ENCODE results near the gene ANAPC4. TPM values are rescaled to one million over a fixed set of nuclear protein-coding genes. Genes with fewer than 3 reads are reported as not detected.
"Not testable (repeated sequence)": the region's sequence is repeated elsewhere in the genome, so short reads cannot be mapped to it uniquely, and the experiment has no call there.

ANAPC4 gene
- 10 to 100 TPM; 41.7 to 46.4 TPM for total RNA-seq
- polyA plus RNA-seq (2013, experiment 1 of 2), result 30.3 TPM
- 26.5 TPM for polyA plus RNA-seq (2013, experiment 2 of 2)
- long read RNA-seq, experiment 1, partial matches to known transcripts, result 4 of 12 reads
- long read RNA-seq, experiment 1, other reads (novel, unspliced or antisense), result 7 of 12 reads
- long read RNA-seq, experiment 2, transcript ANAPC4-210 (29 exons, 2,599 nt), result minor isoform, 6 of 95 reads
- long read RNA-seq, experiment 2, transcript ANAPC4-201 (29 exons, 2,685 nt), result major isoform, 43 of 95 reads
- long read RNA-seq, experiment 2, partial matches to known transcripts, result 9 of 95 reads
- long read RNA-seq, experiment 2, other reads (novel, unspliced or antisense), result 37 of 95 reads
- long read RNA-seq, experiment 3, transcript ANAPC4-210 (29 exons, 2,599 nt), result minor isoform, 21 of 194 reads
- long read RNA-seq, experiment 3, transcript ANAPC4-201 (29 exons, 2,685 nt), result major isoform, 92 of 194 reads
- long read RNA-seq, experiment 3, partial matches to known transcripts, result 32 of 194 reads
- long read RNA-seq, experiment 3, other reads (novel, unspliced or antisense), result 49 of 194 reads
- long read RNA-seq, experiment 4, transcript ANAPC4-201 (29 exons, 2,685 nt), result major isoform, 14 of 29 reads
- long read RNA-seq, experiment 4, partial matches to known transcripts, result 7 of 29 reads
- long read RNA-seq, experiment 4, other reads (novel, unspliced or antisense), result 7 of 29 reads

GRCh38 chr4:25376754-25377571, at the start of gene ANAPC4:
Gene ANAPC4, plus strand, starts transcription at chr4:25377263. Its CDS starts 165 bp downstream, at chr4:25377428.
- H3K4me1 Mint-ChIP-seq, result peaks cover 28% of the 10 kb centered on the region
- Histone ChIP-seq H3K4me1 (ENCODE audit: control insufficient read depth, insufficient read depth, low read length) (no peaks in the 10 kb centered on the region), H3K4me3 (ENCODE audit: low read length) (peak within 1 kb of the TSS; percentile 88), H3K9me3 (ENCODE audit: control insufficient read depth, low read length) (no peaks in the 10 kb centered on the region), H3K27ac (ENCODE audit: low read depth, low read length) (no peak within 1 kb of the TSS), H3K9ac (ENCODE audit: extremely low read depth, low read length, poor library complexity, severe bottlenecking) (peak within 1 kb of the TSS; percentile 78), H3K27me3 (ENCODE audit: control insufficient read depth, insufficient read depth, low read length, poor library complexity, severe bottlenecking) (no peaks in the 10 kb centered on the region), H3K36me3 (ENCODE audit: control insufficient read depth, insufficient read depth, low read length) (peaks cover 17% of the 10 kb centered on the region)
- 0 to 1% methylated on average over 18 to 73 of the region's 74 CpGs for WGBS, 2 experiments (ENCODE audit: insufficient coverage in 1 of 2, insufficient read length in 1 of 2)
- no peak within 1 kb of the TSS for H3K4me3 Mint-ChIP-seq
- peak within 1 kb of the TSS; percentile 84 for H3K27ac Mint-ChIP-seq
- peaks cover 14% of the 10 kb centered on the region for H3K36me3 Mint-ChIP-seq (ENCODE audit: low read depth)
- TF ChIP-seq CTCF (conservative IDR thresholded peaks at IDR 0.05), result peak; percentile 28
- DNase-seq, result peak; percentile 98
- H3K27me3 Mint-ChIP-seq (ENCODE audit: insufficient read depth), result no peaks in the 10 kb centered on the region
- H3K9me3 Mint-ChIP-seq, result no peaks in the 10 kb centered on the region

- H3K4me3 ChIP-seq (ENCODE audit: low read length); H3K27me3 ChIP-seq (ENCODE audit: control insufficient read depth, insufficient read depth, low read length, poor library complexity, severe bottlenecking); DNase-seq; H3K27me3 Mint-ChIP-seq (ENCODE audit: insufficient read depth); H3K4me3 Mint-ChIP-seq; H3K36me3 ChIP-seq (ENCODE audit: control insufficient read depth, insufficient read depth, low read length); H3K4me1 Mint-ChIP-seq; H3K27ac Mint-ChIP-seq; H3K4me1 ChIP-seq (ENCODE audit: control insufficient read depth, insufficient read depth, low read length); H3K9ac ChIP-seq (ENCODE audit: extremely low read depth, low read length, poor library complexity, severe bottlenecking); H3K27ac ChIP-seq (ENCODE audit: low read depth, low read length); H3K9me3 ChIP-seq (ENCODE audit: control insufficient read depth, low read length); H3K36me3 Mint-ChIP-seq (ENCODE audit: low read depth); H3K9me3 Mint-ChIP-seq: not testable (repeated sequence)
- 96 to 100% methylated on average over 3 of the region's 3 CpGs for WGBS, 2 experiments (ENCODE audit: insufficient coverage in 1 of 2, insufficient read length in 1 of 2)
These were observed 48.6 kb upstream of the ANAPC4 start for GRCh38 chr4:25328463-25328862.

- H3K27ac Mint-ChIP-seq, result no peak overlapping the region
- H3K27ac ChIP-seq (ENCODE audit: low read depth, low read length), result no peak overlapping the region
- H3K9me3 ChIP-seq (ENCODE audit: control insufficient read depth, low read length), result no peaks in the 10 kb centered on the region
- H3K4me3 ChIP-seq (ENCODE audit: low read length), result no peak overlapping the region
- no peaks in the 10 kb centered on the region for H3K27me3 Mint-ChIP-seq (ENCODE audit: insufficient read depth)
- H3K4me1 Mint-ChIP-seq, result peaks cover 3% of the 10 kb centered on the region
- H3K9ac ChIP-seq (ENCODE audit: extremely low read depth, low read length, poor library complexity, severe bottlenecking), result no peak overlapping the region
- no peak overlapping the region for H3K4me3 Mint-ChIP-seq
- H3K4me1 ChIP-seq (ENCODE audit: control insufficient read depth, insufficient read depth, low read length), result no peaks in the 10 kb centered on the region
- H3K9me3 Mint-ChIP-seq, result no peaks in the 10 kb centered on the region
- H3K27me3 ChIP-seq (ENCODE audit: control insufficient read depth, insufficient read depth, low read length, poor library complexity, severe bottlenecking), result no peaks in the 10 kb centered on the region
- TF ChIP-seq CTCF (conservative IDR thresholded peaks at IDR 0.05), result no peak
- WGBS, 2 experiments (ENCODE audit: insufficient coverage in 1 of 2, insufficient read length in 1 of 2), result 93% methylated on average over 1 of the region's 1 CpG; no CpG with 5 or more reads in 1 of the 2 experiments
- H3K36me3 Mint-ChIP-seq (ENCODE audit: low read depth), result peaks cover 4% of the 10 kb centered on the region
- DNase-seq, result no peak
- peaks cover 14% of the 10 kb centered on the region for H3K36me3 ChIP-seq (ENCODE audit: control insufficient read depth, insufficient read depth, low read length)
These were observed 46.7 kb upstream of the ANAPC4 start for GRCh38 chr4:25330335-25330734.
